Measurements from ENCODE around the gene RHEBL1. TPM values are rescaled to one million over a fixed set of nuclear protein-coding genes. Genes with fewer than 3 reads are reported as not detected.
"Not testable (repeated sequence)": the region's sequence is repeated elsewhere in the genome, so short reads cannot be mapped to it uniquely, and the experiment has no call there.

The RHEBL1 gene
- total RNA-seq, 1 donor from 2014 or later = not detected

GRCh38 chr12:49079793-49080192 is 10.0 kb upstream of the RHEBL1 start:
- H3K9me3 ChIP-seq (replicated peaks) = no peaks in the 10 kb centered on the region
- no peaks in the 10 kb centered on the region for H3K27me3 ChIP-seq (ENCODE audit: low read depth)
- no peak for DNase-seq
- no peaks in the 10 kb centered on the region for H3K4me1 ChIP-seq
- H3K4me3 ChIP-seq = no peak overlapping the region
- H3K27ac ChIP-seq (replicated peaks) = no peak overlapping the region
- TF ChIP-seq CTCF (IDR thresholded peaks at IDR 0.05; ENCODE audit: borderline replicate concordance) = no peak
- intact Hi-C loops (cut with micrococcal nuclease) = loop anchor here (10.0 kb wide), 1 partner anchor 155 kb away; no protein-coding TSS in a partner anchor
- H3K36me3 ChIP-seq = no peaks in the 10 kb centered on the region

GRCh38 chr12:49070971-49071370 is 1.2 kb upstream of the RHEBL1 start:
- intact Hi-C loops (cut with micrococcal nuclease) = no loop called here
- Histone ChIP-seq H3K27ac (replicated peaks) (no peak overlapping the region), H3K4me1 (peaks cover 19% of the 10 kb centered on the region), H3K27me3 (ENCODE audit: low read depth) (no peaks in the 10 kb centered on the region), H3K36me3 (no peaks in the 10 kb centered on the region), H3K9me3 (replicated peaks) (no peaks in the 10 kb centered on the region), H3K4me3 (no peak overlapping the region)
- no peak for DNase-seq
- no peak for TF ChIP-seq CTCF (IDR thresholded peaks at IDR 0.05; ENCODE audit: borderline replicate concordance)

- H3K27me3 ChIP-seq (ENCODE audit: low read depth) = no peaks in the 10 kb centered on the region
- H3K4me3 ChIP-seq = peak overlapping the region; percentile 83
- intact Hi-C loops (cut with micrococcal nuclease) = loop anchor here (10.0 kb wide), 1 partner anchor 56 kb away; no protein-coding TSS in a partner anchor
- TF ChIP-seq CTCF (IDR thresholded peaks at IDR 0.05; ENCODE audit: borderline replicate concordance) = no peak
- H3K4me1 ChIP-seq = peaks cover 23% of the 10 kb centered on the region
- no peaks in the 10 kb centered on the region for H3K9me3 ChIP-seq (replicated peaks)
- no peak for DNase-seq
- no peaks in the 10 kb centered on the region for H3K36me3 ChIP-seq
- peak overlapping the region; percentile 82 for H3K27ac ChIP-seq (replicated peaks)
These were observed 786 bp downstream of the RHEBL1 start for GRCh38 chr12:49068879-49069506.

GRCh38 chr12:49066120-49066519 is 3.7 kb downstream of the RHEBL1 start:
- DNase-seq = no peak
- Histone ChIP-seq H3K36me3 (no peaks in the 10 kb centered on the region), H3K9me3 (replicated peaks) (no peaks in the 10 kb centered on the region), H3K27ac (replicated peaks) (no peak overlapping the region), H3K4me1 (peaks cover 30% of the 10 kb centered on the region), H3K27me3 (ENCODE audit: low read depth) (no peaks in the 10 kb centered on the region), H3K4me3 (no peak overlapping the region)
- intact Hi-C loops (cut with micrococcal nuclease) = loop anchor here (10.0 kb wide), 1 partner anchor 59 kb away; no protein-coding TSS in a partner anchor
- no peak for TF ChIP-seq CTCF (IDR thresholded peaks at IDR 0.05; ENCODE audit: borderline replicate concordance)

GRCh38 chr12:49064767-49065152 is 5.0 kb downstream of the RHEBL1 start:
- no peak for TF ChIP-seq CTCF (IDR thresholded peaks at IDR 0.05; ENCODE audit: borderline replicate concordance)
- no peaks in the 10 kb centered on the region for H3K27me3 ChIP-seq (ENCODE audit: low read depth)

GRCh38 chr12:49061916-49062315 is 7.9 kb downstream of the RHEBL1 start:
- intact Hi-C loops (cut with micrococcal nuclease) = loop anchor here (10.0 kb wide), 1 partner anchor 63 kb away; no protein-coding TSS in a partner anchor
- not testable (repeated sequence) for H3K36me3 ChIP-seq; DNase-seq; H3K4me3 ChIP-seq; H3K9me3 ChIP-seq (replicated peaks); H3K27ac ChIP-seq (replicated peaks); H3K27me3 ChIP-seq (ENCODE audit: low read depth)
- H3K4me1 ChIP-seq = peaks cover 51% of the 10 kb centered on the region

More at GRCh38 chr12:49064767-49065152, 5.0 kb downstream of the RHEBL1 start:
- no peaks in the 10 kb centered on the region for H3K9me3 ChIP-seq (replicated peaks)
- intact Hi-C loops (cut with micrococcal nuclease) = loop anchor here (10.0 kb wide), 1 partner anchor 60 kb away; no protein-coding TSS in a partner anchor
- no peaks in the 10 kb centered on the region for H3K36me3 ChIP-seq
- H3K4me3 ChIP-seq = no peak overlapping the region
- H3K27ac ChIP-seq (replicated peaks) = no peak overlapping the region
- DNase-seq = no peak
- H3K4me1 ChIP-seq = peaks cover 34% of the 10 kb centered on the region

Data from left ventricle myocardium inferior (tissue), 1 donor.